MCF 10A (cell line): ENCODE results near the gene TRIM7. TPM values are rescaled to one million over a fixed set of nuclear protein-coding genes. Genes with fewer than 3 reads are reported as not detected.

ENCODE experiments used
- BruUV-seq: library from RNA; stranded (reverse); fragments of 400-500 nt; replicated peaks from 2 replicates; lab custom pipeline; 2021; lab: Mats Ljungman, UMichigan
- CTCF ChIA-PET: fragments of 300-600 bp; sonication (Branson Sonifier 250); formaldehyde crosslinking; extraction: SDS; loops from one replicate; lab custom pipeline; 2021; ENCODE audit warnings: antibody characterized with exemption, inconsistent platforms; lab: Yijun Ruan, JAX
- POLR2A ChIA-PET: fragments of 300-600, 350-650 bp; sonication (Branson Sonifier 250); formaldehyde crosslinking; extraction: SDS; loops from one replicate; lab custom pipeline; 2020; ENCODE audit warnings: antibody characterized with exemption, inconsistent platforms; lab: Yijun Ruan, JAX
- DNase-seq: peaks from one replicate; pipeline ENCODE4 v3.0.0-alpha.2; 2018; ENCODE audit not compliant: unreplicated experiment
- H3K27ac Mint-ChIP-seq: one replicate; pipeline ENCODE4 v1.8.0; 2022; ENCODE audit warnings: mild to moderate bottlenecking, low read depth, mixed read lengths; ENCODE audit not compliant: unreplicated experiment
- H3K27me3 Mint-ChIP-seq: one replicate; pipeline ENCODE4 v1.8.0; 2022; ENCODE audit warnings: mixed read lengths; ENCODE audit not compliant: insufficient read depth, unreplicated experiment
- H3K36me3 Mint-ChIP-seq: one replicate; pipeline ENCODE4 v1.8.0; 2022; ENCODE audit warnings: mild to moderate bottlenecking, moderate library complexity, mixed read lengths; ENCODE audit not compliant: insufficient read depth, unreplicated experiment
- H3K4me1 Mint-ChIP-seq: one replicate; pipeline ENCODE4 v1.8.0; 2022; ENCODE audit warnings: mixed read lengths; ENCODE audit not compliant: insufficient read depth, unreplicated experiment
- H3K4me3 Mint-ChIP-seq: one replicate; pipeline ENCODE4 v1.8.0; 2022; ENCODE audit warnings: mild to moderate bottlenecking, moderate library complexity, mixed read lengths; ENCODE audit not compliant: unreplicated experiment
- H3K9me3 Mint-ChIP-seq: one replicate; pipeline ENCODE4 v1.8.0; 2022; ENCODE audit warnings: mixed read lengths; ENCODE audit not compliant: unreplicated experiment
- intact Hi-C: fragments of 100-400 bp; cut with micrococcal nuclease; formaldehyde crosslinking; loops from 2 replicates; pipeline ENCODE4 v1.14.1; 2022
- total RNA-seq: library from RNA; stranded (reverse); gene quantifications from 2 replicates; pipeline ENCODE4 v1.2.3, GENCODE V29; 2022
- TF ChIP-seq, protein P1 (sequence below): fragments of 200-600 bp; IDR thresholded peaks from one replicate; pipeline ENCODE4 v1.8.0; 2022; ENCODE audit warnings: antibody characterized with exemption, mild to moderate bottlenecking; ENCODE audit not compliant: unreplicated experiment

TRIM7 gene
- total RNA-seq, 1 experiment from 2014 or later, result 26.3 TPM

- no TSS peak for BruUV-seq
- peaks cover 14% of the 10 kb centered on the region for H3K4me1 Mint-ChIP-seq
Measured at GRCh38 chr5:181189962-181190710, 14.9 kb downstream of the TRIM7 start.

DNA sequence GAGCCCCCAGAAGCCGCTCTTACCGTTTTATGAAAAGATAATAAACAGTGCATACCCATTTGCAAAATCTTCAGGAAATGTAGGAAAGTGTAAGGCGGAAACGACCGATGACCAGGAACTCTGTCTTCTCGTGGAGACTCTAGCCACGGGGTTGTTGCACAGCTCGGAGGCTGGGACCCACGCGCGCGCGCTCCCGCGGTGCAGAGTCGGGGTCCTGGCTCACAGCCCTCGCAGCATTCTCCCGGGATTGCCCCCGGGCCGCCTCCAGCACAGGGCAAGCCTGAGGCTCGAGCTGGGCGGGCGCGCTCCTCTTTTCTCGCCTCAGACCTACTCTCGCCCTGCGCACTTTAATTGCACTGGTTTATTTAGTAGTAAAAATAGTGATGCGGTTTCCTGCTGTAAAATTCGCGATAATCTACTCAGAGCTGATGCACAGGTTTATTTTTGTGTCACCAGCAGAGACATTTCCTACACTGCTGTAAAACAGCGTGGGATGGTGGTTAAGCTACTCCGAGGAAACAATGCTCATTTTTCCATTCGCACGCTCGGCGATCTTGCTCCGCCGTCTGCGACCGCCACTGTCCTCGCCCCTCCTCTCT lies 15.5 kb downstream of the TRIM7 start:
- Mint-ChIP-seq H3K4me1 (peaks cover 14% of the 10 kb centered on the region), H3K36me3 (peaks cover 38% of the 10 kb centered on the region), H3K27me3 (no peaks in the 10 kb centered on the region), H3K4me3 (peak overlapping the region; percentile 96), H3K27ac (peak overlapping the region; percentile 93), H3K9me3 (no peaks in the 10 kb centered on the region)
- ChIA-PET CTCF (interaction anchor here (0.6 to 7.4 kb wide), 10 partner anchors 15 to 1000 kb away, joined by 3 to 67 read pairs (median 3); partner anchors contain the start of gene TRIM7), POLR2A (interaction anchor here (0.7 to 8.8 kb wide), 15 partner anchors 14 to 388 kb away, joined by 3 to 432 read pairs (median 14); partner anchors contain the start of genes RACK1, TRIM41, TRIM52 and TRIM7)
- TF ChIP-seq, protein P1, sequence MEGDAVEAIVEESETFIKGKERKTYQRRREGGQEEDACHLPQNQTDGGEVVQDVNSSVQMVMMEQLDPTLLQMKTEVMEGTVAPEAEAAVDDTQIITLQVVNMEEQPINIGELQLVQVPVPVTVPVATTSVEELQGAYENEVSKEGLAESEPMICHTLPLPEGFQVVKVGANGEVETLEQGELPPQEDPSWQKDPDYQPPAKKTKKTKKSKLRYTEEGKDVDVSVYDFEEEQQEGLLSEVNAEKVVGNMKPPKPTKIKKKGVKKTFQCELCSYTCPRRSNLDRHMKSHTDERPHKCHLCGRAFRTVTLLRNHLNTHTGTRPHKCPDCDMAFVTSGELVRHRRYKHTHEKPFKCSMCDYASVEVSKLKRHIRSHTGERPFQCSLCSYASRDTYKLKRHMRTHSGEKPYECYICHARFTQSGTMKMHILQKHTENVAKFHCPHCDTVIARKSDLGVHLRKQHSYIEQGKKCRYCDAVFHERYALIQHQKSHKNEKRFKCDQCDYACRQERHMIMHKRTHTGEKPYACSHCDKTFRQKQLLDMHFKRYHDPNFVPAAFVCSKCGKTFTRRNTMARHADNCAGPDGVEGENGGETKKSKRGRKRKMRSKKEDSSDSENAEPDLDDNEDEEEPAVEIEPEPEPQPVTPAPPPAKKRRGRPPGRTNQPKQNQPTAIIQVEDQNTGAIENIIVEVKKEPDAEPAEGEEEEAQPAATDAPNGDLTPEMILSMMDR, result no peak
- BruUV-seq, result no TSS peak
- DNase-seq, result peak; percentile 60
- intact Hi-C loops, result loop anchor here (2.0 to 10.0 kb wide), 4 partner anchors 17 to 405 kb away; partner anchors contain the start of genes MGAT1 and ZFP62

More at GRCh38 chr5:181189962-181190710, 14.9 kb downstream of the TRIM7 start:
- POLR2A ChIA-PET, result interaction anchor here (0.7 to 8.8 kb wide), 15 partner anchors 14 to 389 kb away, joined by 3 to 432 read pairs (median 14); partner anchors contain the start of genes RACK1, TRIM41, TRIM52 and TRIM7
- Mint-ChIP-seq H3K27ac (peak overlapping the region; percentile 27), H3K36me3 (peaks cover 38% of the 10 kb centered on the region), H3K9me3 (no peaks in the 10 kb centered on the region), H3K27me3 (no peaks in the 10 kb centered on the region), H3K4me3 (peak overlapping the region; percentile 96)
- TF ChIP-seq, protein P1, result no peak
- intact Hi-C loops, result loop anchor here (2.0 to 10.0 kb wide), 4 partner anchors 17 to 405 kb away; partner anchors contain the start of genes MGAT1 and ZFP62
- DNase-seq, result peak; percentile 39
- CTCF ChIA-PET, result interaction anchor here (0.6 to 7.4 kb wide), 11 partner anchors 14 to 1001 kb away, joined by 3 to 67 read pairs (median 3); partner anchors contain the start of gene TRIM7

DNA sequence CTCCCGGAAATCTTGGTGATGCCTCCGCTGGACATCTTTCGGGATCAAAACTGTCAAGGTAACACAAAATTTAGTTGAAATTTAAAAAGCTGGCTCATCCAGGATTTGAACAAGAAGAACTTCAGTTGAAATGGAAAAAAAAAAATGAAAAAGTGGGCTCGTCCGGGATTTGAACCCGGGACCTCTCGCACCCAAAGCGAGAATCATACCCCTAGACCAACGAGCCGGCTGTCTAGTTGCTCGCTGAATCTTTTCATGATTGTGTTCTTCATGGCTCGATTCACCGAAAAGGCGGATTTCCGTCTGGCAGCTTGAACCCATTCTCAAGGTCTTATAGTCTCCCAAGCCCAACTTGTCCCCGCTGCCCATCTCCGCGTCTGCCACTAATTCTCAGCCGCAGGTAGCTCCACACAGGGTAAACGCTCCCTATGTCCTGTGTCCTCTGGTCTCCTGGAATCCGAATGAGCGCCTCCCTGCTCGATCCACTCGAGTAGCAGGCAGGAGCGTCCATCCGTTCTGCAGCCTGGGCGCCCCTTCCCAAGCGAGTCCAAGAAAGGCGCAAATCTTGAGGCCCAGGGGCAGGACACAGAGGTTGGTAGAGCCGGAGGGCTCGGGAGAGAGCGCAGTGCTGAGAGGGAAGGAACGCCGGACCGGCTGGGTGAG lies 16.2 kb downstream of the TRIM7 start:
- Mint-ChIP-seq H3K36me3 (peaks cover 38% of the 10 kb centered on the region), H3K4me1 (peaks cover 13% of the 10 kb centered on the region), H3K4me3 (peak overlapping the region; percentile 96), H3K27ac (peak overlapping the region; percentile 93), H3K27me3 (no peaks in the 10 kb centered on the region), H3K9me3 (no peaks in the 10 kb centered on the region)
- TF ChIP-seq, protein P1, result no peak
- ChIA-PET CTCF (interaction anchor here (0.7 to 7.4 kb wide), 9 partner anchors 10 to 385 kb away, joined by 3 to 67 read pairs (median 4); partner anchors contain the start of genes TRIM52 and TRIM7), POLR2A (interaction anchor here (0.7 to 8.8 kb wide), 20 partner anchors 14 to 389 kb away, joined by 3 to 432 read pairs (median 8); partner anchors contain the start of genes RACK1, TRIM41, TRIM52 and TRIM7)
- DNase-seq, result peak; percentile 91
- intact Hi-C loops, result loop anchor here (1.0 to 10.0 kb wide), 6 partner anchors 16 to 404 kb away; partner anchors contain the start of genes MGAT1, TRIM52 and ZFP62
- BruUV-seq, result no TSS peak
